GM21367 (cell line): ENCODE results near the gene NHSL2.

Experiments used
- ATAC-seq: cut with Tn5 transposase; IDR thresholded peaks from one replicate; pipeline ENCODE4 v1.9.1; 2021; ENCODE audit not compliant: unreplicated experiment

The NHSL2 gene

GRCh38 chrX:72126048-72126415 lies 215.4 kb downstream of the NHSL2 start:
- ATAC-seq, result no peak

GRCh38 chrX:72126539-72127140 lies 216.0 kb downstream of the NHSL2 start:
- ATAC-seq, result peak; percentile 62

GRCh38 chrX:72127332-72127731 lies 216.7 kb downstream of the NHSL2 start:
- no peak for ATAC-seq

- no peak for ATAC-seq
These were observed 217.7 kb downstream of the NHSL2 start for GRCh38 chrX:72128183-72128834.

- ATAC-seq, result no peak
These were observed 218.2 kb downstream of the NHSL2 start for GRCh38 chrX:72128881-72129280.

GRCh38 chrX:72129661-72130060 lies 219.0 kb downstream of the NHSL2 start:
- ATAC-seq, result no peak

GRCh38 chrX:72130156-72130761 lies 219.6 kb downstream of the NHSL2 start:
- ATAC-seq, result no peak

GRCh38 chrX:72130762-72131250 lies 220.2 kb downstream of the NHSL2 start:
- no peak for ATAC-seq

GRCh38 chrX:72131317-72132294 lies 221.0 kb downstream of the NHSL2 start, which contains the start of gene RTL5:
RTL5 (minus strand) TSS chrX:72131915.
- peak; percentile 50 for ATAC-seq

- no peak for ATAC-seq
These were observed 221.8 kb downstream of the NHSL2 start for GRCh38 chrX:72132456-72132855.

- no peak for ATAC-seq
These were observed 223.4 kb downstream of the NHSL2 start for GRCh38 chrX:72133851-72134546.

GRCh38 chrX:72137846-72138495 lies 227.3 kb downstream of the NHSL2 start:
- no peak for ATAC-seq

GRCh38 chrX:72139538-72139937 lies 228.9 kb downstream of the NHSL2 start:
- ATAC-seq, result no peak

GRCh38 chrX:72141372-72142004 lies 230.8 kb downstream of the NHSL2 start:
- no peak for ATAC-seq

GRCh38 chrX:72142094-72142793 lies 231.6 kb downstream of the NHSL2 start:
- ATAC-seq, result no peak

- ATAC-seq, result no peak
These were observed 232.4 kb downstream of the NHSL2 start for GRCh38 chrX:72142794-72143608.

- no peak for ATAC-seq
These were observed 232.9 kb downstream of the NHSL2 start for GRCh38 chrX:72143609-72143907.

- no peak for ATAC-seq
These were observed 234.5 kb downstream of the NHSL2 start for GRCh38 chrX:72145181-72145580.
